ENCODE results near the gene MAD1L1.

MAD1L1 gene

GRCh38 chr7:2030475-2031450, 202.0 kb downstream of the MAD1L1 start:
- DNase-seq (ENCODE audit: low spot score): no peak

GRCh38 chr7:2029936-2030335, 202.8 kb downstream of the MAD1L1 start:
- DNase-seq (ENCODE audit: low spot score): no peak

GRCh38 chr7:2029211-2029905, 203.4 kb downstream of the MAD1L1 start:
- DNase-seq (ENCODE audit: low spot score): no peak

- no peak for DNase-seq (ENCODE audit: low spot score)
Measured at GRCh38 chr7:2028733-2029132, 204.0 kb downstream of the MAD1L1 start.

- no peak for DNase-seq (ENCODE audit: low spot score)
Measured at GRCh38 chr7:2025188-2025587, 207.6 kb downstream of the MAD1L1 start.

- no peak for DNase-seq (ENCODE audit: low spot score)
Measured at GRCh38 chr7:2024567-2024918, 208.2 kb downstream of the MAD1L1 start.

GRCh38 chr7:2023877-2024566, 208.7 kb downstream of the MAD1L1 start:
- no peak for DNase-seq (ENCODE audit: low spot score)

- no peak for DNase-seq (ENCODE audit: low spot score)
Measured at GRCh38 chr7:2022737-2023250, 210.0 kb downstream of the MAD1L1 start.

- DNase-seq (ENCODE audit: low spot score): no peak
Measured at GRCh38 chr7:2022021-2022409, 210.7 kb downstream of the MAD1L1 start.

GRCh38 chr7:2019711-2020511, 212.8 kb downstream of the MAD1L1 start:
- DNase-seq (ENCODE audit: low spot score): no peak

- DNase-seq (ENCODE audit: low spot score): no peak
Measured at GRCh38 chr7:2019461-2019710, 213.4 kb downstream of the MAD1L1 start.

GRCh38 chr7:2018569-2019460, 213.9 kb downstream of the MAD1L1 start:
- no peak for DNase-seq (ENCODE audit: low spot score)

- no peak for DNase-seq (ENCODE audit: low spot score)
Measured at GRCh38 chr7:2017914-2018568, 214.7 kb downstream of the MAD1L1 start.

GRCh38 chr7:2017481-2017891, 215.3 kb downstream of the MAD1L1 start:
- DNase-seq (ENCODE audit: low spot score): no peak

- no peak for DNase-seq (ENCODE audit: low spot score)
Measured at GRCh38 chr7:2016761-2017480, 215.8 kb downstream of the MAD1L1 start.

- no peak for DNase-seq (ENCODE audit: low spot score)
Measured at GRCh38 chr7:2016021-2016631, 216.6 kb downstream of the MAD1L1 start.

GRCh38 chr7:2015251-2015871, 217.4 kb downstream of the MAD1L1 start:
- DNase-seq (ENCODE audit: low spot score): no peak

- DNase-seq (ENCODE audit: low spot score): no peak
Measured at GRCh38 chr7:2014391-2015241, 218.1 kb downstream of the MAD1L1 start.

Data from iPS-NIHi11 (cell line).